GM12865 (cell line): ENCODE measurements around the gene RNU1-1.
A peak's percentile ranks its signal among the peaks of the same experiment; 100 is the strongest.
"Not testable (repeated sequence)": the region's sequence is repeated elsewhere in the genome, so short reads cannot be mapped to it uniquely, and the experiment has no call there.

ENCODE experiments used
- DNase-seq: peaks from one replicate; pipeline ENCODE4 v3.0.0; 2010; ENCODE audit warnings: low read depth
- H3K4me3 ChIP-seq: 2 replicates; pipeline ENCODE4 v1.5.1; 2011; ENCODE audit warnings: mild to moderate bottlenecking, low read depth, low read length, control low read depth
- TF ChIP-seq, protein P1 (sequence below): IDR thresholded peaks from 2 replicates; pipeline ENCODE4 v1.5.1; 2011; ENCODE audit warnings: low read length, control low read depth, low read depth, inconsistent platforms; ENCODE audit not compliant: insufficient read depth; ENCODE audit errors: missing control alignments

Gene RNU1-1

GRCh38 chr1:16532235-16532991, 18.3 kb upstream of the RNU1-1 start:
- not testable (repeated sequence) for DNase-seq, H3K4me3 ChIP-seq

DNA sequence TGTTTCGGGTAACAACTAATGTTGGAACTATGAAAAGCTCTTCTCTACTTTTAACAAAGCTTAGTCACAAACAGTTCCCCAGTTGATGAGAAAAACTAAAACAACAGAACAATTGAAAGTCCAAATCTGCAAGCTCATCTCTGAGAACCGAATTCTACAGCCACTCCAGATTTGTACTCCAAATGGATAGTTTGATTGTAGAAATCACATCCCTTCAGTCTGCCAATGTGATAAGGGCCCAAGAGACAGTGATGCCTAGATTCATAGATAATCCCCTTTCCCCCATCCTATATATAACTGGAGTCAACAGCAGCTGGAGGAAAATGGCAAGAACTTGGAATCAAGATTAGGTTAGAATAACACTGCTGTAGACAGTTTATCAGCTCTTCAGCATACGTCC, 14.3 kb upstream of the RNU1-1 start:
- not testable (repeated sequence) for H3K4me3 ChIP-seq, DNase-seq

DNA sequence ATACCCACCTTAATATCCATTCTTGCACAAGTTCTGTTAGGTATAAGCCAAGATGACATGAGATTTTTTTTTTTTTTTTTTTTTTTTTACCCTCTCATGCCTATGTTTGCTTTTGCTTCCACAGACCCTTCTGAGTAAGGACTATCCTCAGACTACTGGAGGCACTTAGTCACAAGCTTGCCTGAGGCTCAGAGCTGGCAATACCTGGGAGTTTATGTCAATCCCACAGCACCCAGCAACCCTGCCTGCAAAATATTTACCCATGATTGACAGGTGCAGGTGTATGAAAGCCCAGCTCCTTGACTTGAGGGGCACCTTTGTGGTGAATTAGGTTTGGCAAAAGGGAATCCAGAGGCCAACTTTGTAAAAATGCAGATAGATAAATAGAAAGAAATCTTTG, 11.7 kb upstream of the RNU1-1 start:
- not testable (repeated sequence) for H3K4me3 ChIP-seq, DNase-seq

DNA sequence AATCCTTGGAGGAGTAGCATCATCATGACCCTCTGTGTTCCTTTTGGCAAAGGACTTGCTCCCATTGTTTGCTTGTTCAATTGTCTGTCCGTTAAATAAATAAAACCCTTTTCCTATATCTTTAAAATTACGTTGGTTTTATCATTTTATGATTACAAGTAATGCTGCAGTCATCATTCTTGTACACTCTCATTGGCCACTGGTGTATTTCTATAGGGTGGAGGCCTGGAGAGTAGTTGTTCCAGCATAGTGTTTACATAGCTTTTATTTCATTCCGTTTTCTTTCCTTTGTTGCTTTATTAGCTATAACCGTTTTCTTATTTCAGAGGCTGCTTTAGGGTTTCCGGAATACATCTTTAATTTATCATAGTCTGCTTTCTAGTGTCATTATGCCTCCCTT, 7.6 kb upstream of the RNU1-1 start:
- not testable (repeated sequence) for H3K4me3 ChIP-seq, DNase-seq

GRCh38 chr1:16521288-16521583, 7.2 kb upstream of the RNU1-1 start:
- H3K4me3 ChIP-seq = no peak overlapping the region
- no peak for DNase-seq
- TF ChIP-seq, protein P1, sequence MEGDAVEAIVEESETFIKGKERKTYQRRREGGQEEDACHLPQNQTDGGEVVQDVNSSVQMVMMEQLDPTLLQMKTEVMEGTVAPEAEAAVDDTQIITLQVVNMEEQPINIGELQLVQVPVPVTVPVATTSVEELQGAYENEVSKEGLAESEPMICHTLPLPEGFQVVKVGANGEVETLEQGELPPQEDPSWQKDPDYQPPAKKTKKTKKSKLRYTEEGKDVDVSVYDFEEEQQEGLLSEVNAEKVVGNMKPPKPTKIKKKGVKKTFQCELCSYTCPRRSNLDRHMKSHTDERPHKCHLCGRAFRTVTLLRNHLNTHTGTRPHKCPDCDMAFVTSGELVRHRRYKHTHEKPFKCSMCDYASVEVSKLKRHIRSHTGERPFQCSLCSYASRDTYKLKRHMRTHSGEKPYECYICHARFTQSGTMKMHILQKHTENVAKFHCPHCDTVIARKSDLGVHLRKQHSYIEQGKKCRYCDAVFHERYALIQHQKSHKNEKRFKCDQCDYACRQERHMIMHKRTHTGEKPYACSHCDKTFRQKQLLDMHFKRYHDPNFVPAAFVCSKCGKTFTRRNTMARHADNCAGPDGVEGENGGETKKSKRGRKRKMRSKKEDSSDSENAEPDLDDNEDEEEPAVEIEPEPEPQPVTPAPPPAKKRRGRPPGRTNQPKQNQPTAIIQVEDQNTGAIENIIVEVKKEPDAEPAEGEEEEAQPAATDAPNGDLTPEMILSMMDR = no peak

DNA sequence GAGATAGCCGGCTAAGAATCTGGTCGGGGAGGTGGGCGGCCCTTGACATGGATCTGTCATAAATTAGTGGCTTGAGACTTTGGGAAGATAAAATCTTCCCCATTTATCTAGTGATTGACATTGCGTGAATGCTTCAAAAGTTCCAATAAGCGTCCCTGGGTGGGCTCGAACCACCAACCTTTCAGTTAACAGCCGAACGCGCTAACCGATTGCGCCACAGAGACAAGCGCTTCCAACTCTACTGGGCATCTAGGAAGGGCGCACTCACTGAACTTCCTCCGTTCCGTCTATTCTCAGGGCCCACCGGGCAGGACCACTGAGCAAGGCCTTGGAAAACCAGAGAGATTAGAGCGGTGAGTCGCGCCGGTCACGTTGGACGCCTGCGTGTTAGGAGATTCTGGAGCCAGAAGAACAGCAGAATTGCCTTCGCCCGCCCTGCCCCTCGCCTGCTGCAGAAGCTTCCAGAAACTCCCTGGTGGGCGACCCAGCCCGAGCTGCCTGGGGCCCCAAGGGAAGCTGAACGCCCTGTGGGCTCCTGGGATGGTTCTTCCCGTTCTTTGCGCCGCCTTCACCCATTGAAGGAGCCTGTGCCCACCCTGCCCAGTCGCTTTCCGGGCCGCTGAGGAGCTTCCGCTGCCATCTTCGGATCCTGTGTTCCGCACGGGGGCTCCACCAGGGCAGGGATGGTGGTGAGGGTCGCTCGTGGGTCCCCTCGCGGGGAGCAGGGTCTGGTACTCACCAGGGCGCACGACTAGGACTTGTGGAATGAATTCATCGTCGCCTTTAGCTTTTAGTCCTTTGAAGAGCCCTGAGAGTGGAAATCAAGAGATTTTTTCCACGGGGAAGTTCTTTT, 6.6 kb upstream of the RNU1-1 start:
- DNase-seq, H3K4me3 ChIP-seq: not testable (repeated sequence)

DNA sequence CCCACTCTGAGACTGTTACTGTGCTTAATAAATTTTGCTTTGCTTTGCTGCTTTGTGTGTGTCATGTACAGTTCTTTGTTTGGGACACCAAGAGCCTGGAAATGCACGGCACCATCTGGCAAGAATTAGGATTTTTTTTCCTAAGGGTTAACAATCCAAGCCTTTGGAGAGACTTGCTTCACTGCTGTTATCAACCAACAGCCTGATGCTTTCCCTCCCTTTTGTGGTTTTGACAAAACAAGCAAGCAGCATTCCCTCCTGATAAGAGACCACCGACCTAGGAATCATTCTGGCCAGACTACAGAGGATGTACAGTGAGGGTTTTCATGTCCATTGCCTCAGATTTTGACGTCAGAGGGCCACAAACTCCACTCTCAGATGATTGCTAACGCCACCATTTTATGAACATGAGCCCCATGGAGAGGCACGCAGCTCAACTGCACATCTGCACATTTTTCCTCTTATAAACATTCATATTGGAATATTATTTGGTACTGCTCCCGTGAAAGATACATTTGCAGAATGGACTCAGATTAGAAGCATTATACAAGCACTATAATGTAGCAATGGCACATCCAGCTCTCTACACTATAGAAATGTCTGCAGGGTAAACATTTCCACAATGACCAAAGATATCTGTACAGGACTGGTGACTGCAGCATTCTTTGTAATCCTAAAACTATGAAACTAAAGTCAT, 5.3 kb upstream of the RNU1-1 start:
- not testable (repeated sequence) for DNase-seq

GRCh38 chr1:16518913-16519254, 4.8 kb upstream of the RNU1-1 start:
- not testable (repeated sequence) for DNase-seq, H3K4me3 ChIP-seq

More for the DNA sequence above, 5.3 kb upstream of the RNU1-1 start:
- not testable (repeated sequence) for H3K4me3 ChIP-seq

- DNase-seq, H3K4me3 ChIP-seq: not testable (repeated sequence)
Observed at GRCh38 chr1:16516694-16517410, 2.8 kb upstream of the RNU1-1 start.

- peak; percentile 94 for DNase-seq
- not testable (repeated sequence) for H3K4me3 ChIP-seq
Observed at GRCh38 chr1:16513412-16514106, 526 bp downstream of the RNU1-1 start.

- not testable (repeated sequence) for DNase-seq, H3K4me3 ChIP-seq
Observed at GRCh38 chr1:16512624-16513411, 1.3 kb downstream of the RNU1-1 start.

DNA sequence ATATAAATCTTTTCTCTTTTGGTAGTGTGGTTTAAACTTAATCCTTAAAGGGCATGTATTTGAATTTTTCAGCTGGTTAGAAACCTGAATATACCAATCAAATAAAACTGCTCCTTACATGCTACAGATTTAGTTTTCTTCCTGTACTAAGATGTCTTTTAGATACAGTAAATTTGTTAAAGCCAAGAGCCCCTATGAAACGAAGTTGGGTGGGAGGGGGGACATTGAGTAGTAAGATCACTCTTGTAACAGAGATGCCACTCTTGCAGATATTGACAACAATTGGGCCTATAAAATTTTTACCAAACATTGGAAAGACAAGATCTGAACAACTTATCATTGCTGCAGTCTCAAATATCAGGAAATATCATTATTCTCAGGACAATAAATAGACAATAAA, 2.2 kb downstream of the RNU1-1 start:
- not testable (repeated sequence) for DNase-seq

GRCh38 chr1:16508861-16509445, 5.1 kb downstream of the RNU1-1 start:
- H3K4me3 ChIP-seq, DNase-seq: not testable (repeated sequence)

More for the DNA sequence above, 2.2 kb downstream of the RNU1-1 start:
- not testable (repeated sequence) for H3K4me3 ChIP-seq

DNA sequence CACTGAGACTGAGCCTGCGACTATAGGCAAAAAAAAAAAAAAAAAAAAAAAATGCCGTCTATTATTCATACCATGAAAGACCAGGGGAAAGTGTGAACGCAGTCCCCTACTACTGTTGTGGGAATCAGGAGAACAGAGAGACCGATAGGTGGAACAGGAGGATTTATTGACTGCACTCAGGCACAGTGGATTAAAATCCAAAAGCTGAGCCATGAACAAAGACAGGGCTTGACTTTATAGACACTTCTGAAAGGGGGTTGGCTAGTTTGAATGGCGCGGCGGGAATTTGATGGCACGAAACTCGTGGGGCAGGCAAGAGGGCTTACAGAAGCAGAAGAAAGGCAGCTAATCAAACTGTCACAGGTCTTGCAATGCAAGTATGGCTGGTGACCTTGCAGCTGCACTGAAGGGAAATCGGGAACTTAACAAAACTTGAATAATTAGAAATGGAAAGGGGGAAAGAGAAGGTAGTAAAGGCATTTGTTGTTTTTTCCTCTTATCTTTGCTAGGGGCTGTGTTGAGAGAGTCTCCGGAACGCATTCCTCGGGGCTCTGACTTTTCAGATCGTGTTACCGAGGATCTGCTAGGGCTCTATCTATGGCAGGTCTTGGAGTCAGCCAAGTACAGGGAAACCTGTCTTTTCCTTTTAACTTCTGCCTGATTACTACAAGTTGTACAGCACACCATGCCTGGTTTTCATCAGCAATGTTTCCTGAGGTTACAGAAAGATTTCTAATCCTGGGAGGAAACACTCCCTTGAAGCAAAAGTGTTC, 7.5 kb downstream of the RNU1-1 start:
- DNase-seq, H3K4me3 ChIP-seq: not testable (repeated sequence)

GRCh38 chr1:16505870-16506269, 8.2 kb downstream of the RNU1-1 start:
- H3K4me3 ChIP-seq, DNase-seq: not testable (repeated sequence)
